Right lobe of liver (tissue), 4 donors: ENCODE measurements around the gene IFI30.

Experiments
- CTCF ChIP-seq, 4 donors: fragments of 200-600 bp in 3 of 4; fragments of 450-650 bp in 1 of 4; IDR thresholded peaks; one replicate each; pipeline versions ENCODE4 v1.5.1 to v1.8.0; 2016 to 2022; ENCODE audit warnings: antibody characterized with exemption in 4 of 4, mild to moderate bottlenecking in 2 of 4
- POLR2A ChIP-seq: fragments of 450-650 bp; IDR thresholded peaks from one replicate; pipeline ENCODE4 v1.6.1; 2017; ENCODE audit warnings: antibody characterized with exemption, mild to moderate bottlenecking
- donor health status: DM: no; HTN: no; CAD: no.
- donor health status: DM: no; HTN: no; CAD: no.
- donor health status: DM: no; HTN: yes; CAD: no.

DNA sequence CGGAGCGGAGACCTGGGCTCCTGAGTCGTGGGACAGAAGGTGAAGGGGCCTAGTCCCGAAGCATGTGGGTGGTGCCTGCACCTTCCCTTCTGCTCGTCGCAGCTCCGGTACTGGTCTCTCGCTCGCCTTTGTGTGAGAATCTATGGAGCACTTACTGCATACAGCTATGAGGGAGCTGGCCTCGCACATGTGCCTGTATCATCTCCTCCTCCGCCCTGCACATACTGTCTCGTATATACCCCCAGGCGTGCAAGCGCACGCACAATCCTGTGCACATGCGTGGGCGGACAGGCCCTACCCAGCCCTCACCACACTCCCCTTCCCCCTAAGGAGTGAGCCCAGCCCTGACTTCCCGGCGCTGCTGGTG lies 12.0 kb upstream of the IFI30 start:
- TF ChIP-seq CTCF (IDR thresholded peaks at IDR 0.05), result peak in 1 of 4 donors; percentile 38
- no peak for TF ChIP-seq POLR2A
